Lung (tissue), 12 donors: ENCODE measurements around the gene TINCR. TPM values are rescaled to one million over a fixed set of nuclear protein-coding genes. Genes with fewer than 3 reads are reported as not detected.

Experiments used
- ATAC-seq: fragments of 200-7000 bp; cut with Tn5 transposase; one replicate; pipeline ENCODE4 v1.9.1; 2020; ENCODE audit warnings: moderate number of reproducible peaks; ENCODE audit not compliant: insufficient read depth, low FRiP score
- DNase-seq, 3 donors: peaks; one replicate each; pipeline ENCODE4 v3.0.0-alpha.2; 2013 to 2017
- H3K27ac ChIP-seq, 2 donors: one replicate each; pipeline ENCODE4 v1.5.1; 2013; ENCODE audit warnings: mild to moderate bottlenecking in 2 of 2, moderate library complexity in 2 of 2, control low read depth in 1 of 2, inconsistent platforms in 1 of 2, low read depth in 1 of 2, low read length in 1 of 2
- H3K27me3 ChIP-seq, 3 donors: one replicate each; pipeline ENCODE4 v1.5.1; 2013; ENCODE audit warnings: low read length in 2 of 3; ENCODE audit not compliant: control insufficient read depth in 3 of 3, insufficient read depth in 3 of 3
- H3K36me3 ChIP-seq, 4 donors: one replicate each; pipeline ENCODE4 v1.5.1; 2013; ENCODE audit warnings: low read length in 4 of 4, mild to moderate bottlenecking in 1 of 4, moderate library complexity in 1 of 4; ENCODE audit not compliant: control insufficient read depth in 4 of 4, insufficient read depth in 4 of 4
- H3K4me1 ChIP-seq, 5 donors: one replicate each; pipeline ENCODE4 v1.5.1; 2013; ENCODE audit warnings: low read length in 5 of 5, mild to moderate bottlenecking in 2 of 5, moderate library complexity in 1 of 5; ENCODE audit not compliant: control insufficient read depth in 5 of 5, insufficient read depth in 5 of 5
- H3K4me3 ChIP-seq: one replicate; pipeline ENCODE4 v1.5.1; 2013; ENCODE audit warnings: mild to moderate bottlenecking, control low read depth, moderate library complexity
- H3K9ac ChIP-seq, 2 donors: one replicate each; pipeline ENCODE4 v1.5.1; 2013; ENCODE audit warnings: low read length in 2 of 2, control low read depth in 1 of 2; ENCODE audit not compliant: insufficient read depth in 1 of 2
- H3K9me3 ChIP-seq, 4 donors: one replicate each; pipeline ENCODE4 v1.5.1; 2013; ENCODE audit warnings: low read length in 3 of 4, mild to moderate bottlenecking in 1 of 4, moderate library complexity in 1 of 4; ENCODE audit not compliant: control insufficient read depth in 4 of 4, insufficient read depth in 3 of 4
- CTCF ChIP-seq: IDR thresholded peaks from 2 replicates; pipeline ENCODE4 v1.5.1; 2012; ENCODE audit warnings: mild to moderate bottlenecking; ENCODE audit errors: control extremely low read depth, extremely low read depth
- WGBS, 2 donors: extraction: QIAGEN DNeasy Blood & Tissue Kit; methylation state at CpG; one replicate each; pipeline ENCODE4 v1.1.7; 2013; 5-methylcytosine and 5-hydroxymethylcytosine counted together
- polyA plus RNA-seq, 2 donors: library from polyadenylated mRNA; stranded (reverse); fragments of 200-250 nt; gene quantifications; one replicate each; pipeline ENCODE4 v1.2.1, GENCODE V29; 2013
- total RNA-seq, 2 donors: library from RNA; depleted of rRNA in 1 of 2; stranded (reverse); fragments of >200 nt in 1 of 2; gene quantifications; one replicate each; pipeline ENCODE4 v1.2.1, GENCODE V29; 2014 to 2021
- donor health status: control.
- donor health status: control.
- donor health status: Bipolar disorder and iron deficiency.
- donor health status: healthy.
- donor health status: DM: yes; HTN: yes; CAD: no.

TINCR gene
- total and polyA plus RNA-seq, 4 donors, result 1.0 to 2.0 (median 1.9) TPM

- DNase-seq, result no peak
These were observed 4.7 kb downstream of the TINCR start for GRCh38 chr19:5563008-5563431.

GRCh38 chr19:5562280-5562679 is 5.5 kb downstream of the TINCR start:
- 81 to 87% methylated on average over 7 of the region's 7 CpGs for WGBS, 2 donors
- Histone ChIP-seq H3K27me3 (peaks cover 1 to 28% (median 14%) of the 10 kb centered on the region in 3 donors), H3K27ac (no peak overlapping the region)

More at GRCh38 chr19:5563008-5563431, 4.7 kb downstream of the TINCR start:
- no peaks in the 10 kb centered on the region for H3K4me1 ChIP-seq
- WGBS, 2 donors, result 43 to 48% methylated on average over 7 to 8 of the region's 8 CpGs
- no peak overlapping the region for H3K4me3 ChIP-seq
- no peak overlapping the region for H3K27ac ChIP-seq
- no peak overlapping the region for H3K9ac ChIP-seq
- TF ChIP-seq CTCF, result no peak
- H3K27me3 ChIP-seq, result peaks cover 4 to 29% (median 15%) of the 10 kb centered on the region in 3 donors
- H3K36me3 ChIP-seq, result no peaks in the 10 kb centered on the region
- ATAC-seq, result no peak
- H3K9me3 ChIP-seq, result peaks cover 0 to 24% (median 4%) of the 10 kb centered on the region in 4 donors

GRCh38 chr19:5561559-5561958 is 6.2 kb downstream of the TINCR start:
- no peaks in the 10 kb centered on the region for H3K4me1 ChIP-seq
- 67 to 73% methylated on average over 6 of the region's 6 CpGs for WGBS, 2 donors
- no peak overlapping the region for H3K9ac ChIP-seq
- ATAC-seq (no peak), DNase-seq (no peak)
- peaks cover 0 to 26% (median 4%) of the 10 kb centered on the region in 4 donors for H3K9me3 ChIP-seq
- H3K27ac ChIP-seq, result no peak overlapping the region
- no peak overlapping the region for H3K4me3 ChIP-seq
- no peaks in the 10 kb centered on the region for H3K36me3 ChIP-seq
- no peak for TF ChIP-seq CTCF
- H3K27me3 ChIP-seq, result peaks cover 0 to 20% (median 7%) of the 10 kb centered on the region in 3 donors

More at GRCh38 chr19:5562280-5562679, 5.5 kb downstream of the TINCR start:
- no peak overlapping the region for H3K4me3 ChIP-seq
- H3K4me1 ChIP-seq, result no peaks in the 10 kb centered on the region
- H3K36me3 ChIP-seq, result no peaks in the 10 kb centered on the region
- DNase-seq (no peak), ATAC-seq (no peak)
- TF ChIP-seq CTCF, result no peak
- H3K9ac ChIP-seq, result no peak overlapping the region
- peaks cover 0 to 26% (median 4%) of the 10 kb centered on the region in 4 donors for H3K9me3 ChIP-seq

GRCh38 chr19:5560156-5560555 is 7.6 kb downstream of the TINCR start:
- Histone ChIP-seq H3K4me3 (no peak overlapping the region), H3K27me3 (peaks cover 0 to 13% (median 0%) of the 10 kb centered on the region in 3 donors), H3K27ac (no peak overlapping the region), H3K4me1 (no peaks in the 10 kb centered on the region), H3K9ac (no peak overlapping the region), H3K9me3 (peaks cover 0 to 22% (median 4%) of the 10 kb centered on the region in 4 donors), H3K36me3 (no peaks in the 10 kb centered on the region)
- TF ChIP-seq CTCF, result no peak
- no peak for ATAC-seq
- DNase-seq, result no peak
- WGBS, 2 donors, result 52 to 69% methylated on average over 19 of the region's 19 CpGs
